ENCODE results near the gene NFIC.

- TF ChIP-seq, protein P1, sequence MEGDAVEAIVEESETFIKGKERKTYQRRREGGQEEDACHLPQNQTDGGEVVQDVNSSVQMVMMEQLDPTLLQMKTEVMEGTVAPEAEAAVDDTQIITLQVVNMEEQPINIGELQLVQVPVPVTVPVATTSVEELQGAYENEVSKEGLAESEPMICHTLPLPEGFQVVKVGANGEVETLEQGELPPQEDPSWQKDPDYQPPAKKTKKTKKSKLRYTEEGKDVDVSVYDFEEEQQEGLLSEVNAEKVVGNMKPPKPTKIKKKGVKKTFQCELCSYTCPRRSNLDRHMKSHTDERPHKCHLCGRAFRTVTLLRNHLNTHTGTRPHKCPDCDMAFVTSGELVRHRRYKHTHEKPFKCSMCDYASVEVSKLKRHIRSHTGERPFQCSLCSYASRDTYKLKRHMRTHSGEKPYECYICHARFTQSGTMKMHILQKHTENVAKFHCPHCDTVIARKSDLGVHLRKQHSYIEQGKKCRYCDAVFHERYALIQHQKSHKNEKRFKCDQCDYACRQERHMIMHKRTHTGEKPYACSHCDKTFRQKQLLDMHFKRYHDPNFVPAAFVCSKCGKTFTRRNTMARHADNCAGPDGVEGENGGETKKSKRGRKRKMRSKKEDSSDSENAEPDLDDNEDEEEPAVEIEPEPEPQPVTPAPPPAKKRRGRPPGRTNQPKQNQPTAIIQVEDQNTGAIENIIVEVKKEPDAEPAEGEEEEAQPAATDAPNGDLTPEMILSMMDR (IDR thresholded peaks at IDR 0.05) = no peak
- TF ChIP-seq ZFX (IDR thresholded peaks at IDR 0.05; ENCODE audit: borderline replicate concordance) = no peak
Observed at GRCh38 chr19:3386447-3387234, 20.3 kb downstream of the NFIC start.
